Measurements from ENCODE around the gene APBA2.

- no peak for TF ChIP-seq ZIC2 (tag by site-specific recombination; IDR thresholded peaks at IDR 0.05)
- no peak for TF ChIP-seq KLF1 (tag by site-specific recombination; IDR thresholded peaks at IDR 0.05)
- no peak for TF ChIP-seq CTCF (tag by site-specific recombination; IDR thresholded peaks at IDR 0.05)
- TF ChIP-seq ZNF280D (tag by site-specific recombination; IDR thresholded peaks at IDR 0.05): no peak
- no peak for TF ChIP-seq ZNF324 (tag by site-specific recombination; IDR thresholded peaks at IDR 0.05)
These were observed 5.8 kb downstream of the APBA2 start for GRCh38 chr15:28891588-28891987.
